ENCODE data around the gene TRAPPC2L.

TRAPPC2L gene

GRCh38 chr16:88862968-88863367, 6.0 kb downstream of the TRAPPC2L start:
- no peak for DNase-seq

- DNase-seq: no peak
These were observed 6.5 kb downstream of the TRAPPC2L start for GRCh38 chr16:88863426-88863825.

- no peak for DNase-seq
These were observed 7.2 kb downstream of the TRAPPC2L start for GRCh38 chr16:88864099-88864498.

- DNase-seq: no peak
These were observed 7.6 kb downstream of the TRAPPC2L start for GRCh38 chr16:88864521-88864920.

GRCh38 chr16:88865310-88865709, 8.4 kb downstream of the TRAPPC2L start:
- no peak for DNase-seq

GRCh38 chr16:88865742-88866141, 8.8 kb downstream of the TRAPPC2L start:
- no peak for DNase-seq

GRCh38 chr16:88866151-88866920, 9.4 kb downstream of the TRAPPC2L start, which contains the start of gene PABPN1L:
Gene PABPN1L (minus strand): TSS chr16:88866660. CDS start chr16:88866606, 54 bp downstream.
- DNase-seq: no peak

- no peak for DNase-seq
These were observed 10.8 kb downstream of the TRAPPC2L start for GRCh38 chr16:88867581-88868246.

GRCh38 chr16:88868974-88869672, 12.2 kb downstream of the TRAPPC2L start:
- no peak for DNase-seq

GRCh38 chr16:88869673-88869980, 12.7 kb downstream of the TRAPPC2L start:
- DNase-seq: no peak

- DNase-seq: peak; percentile 42
These were observed 13.9 kb downstream of the TRAPPC2L start for GRCh38 chr16:88870608-88871348.

- DNase-seq: peak; percentile 45
These were observed 14.4 kb downstream of the TRAPPC2L start for GRCh38 chr16:88871349-88871702.

- no peak for DNase-seq
These were observed 14.9 kb downstream of the TRAPPC2L start for GRCh38 chr16:88871730-88872416.

GRCh38 chr16:88872650-88873331, 15.9 kb downstream of the TRAPPC2L start:
- DNase-seq: no peak

GRCh38 chr16:88874938-88875599, 18.1 kb downstream of the TRAPPC2L start:
- DNase-seq: no peak

- DNase-seq: no peak
These were observed 18.8 kb downstream of the TRAPPC2L start for GRCh38 chr16:88875703-88876234.

- no peak for DNase-seq
These were observed 20.1 kb downstream of the TRAPPC2L start for GRCh38 chr16:88876942-88877526.

GRCh38 chr16:88877564-88878289, 20.8 kb downstream of the TRAPPC2L start:
- DNase-seq: no peak

- no peak for DNase-seq
These were observed 21.4 kb downstream of the TRAPPC2L start for GRCh38 chr16:88878356-88878755.

Measured in hematopoietic multipotent progenitor cell treated with erythropoietin and hydrocortisone succinate and interleukin-3 and kit ligand, for 4 days (in vitro differentiated cells).